ENCODE data around the gene ZNF138. TPM values are rescaled to one million over a fixed set of nuclear protein-coding genes. Genes with fewer than 3 reads are reported as not detected.

ZNF138 gene
- total RNA-seq, 1 experiment from 2014 or later: 21.4 TPM

- ChIA-PET POLR2A (no interaction called here), CTCF (no interaction called here)
These were observed 45.7 kb downstream of the ZNF138 start for GRCh38 chr7:64839910-64840309.

GRCh38 chr7:64849250-64849923, 55.2 kb downstream of the ZNF138 start:
- ChIA-PET POLR2A (no interaction called here), CTCF (interaction anchor here (0.5 to 1.5 kb wide), 6 partner anchors 8 to 186 kb away, joined by 3 to 7 read pairs (median 4); no protein-coding TSS in a partner anchor)
- H3K9me3 Mint-ChIP-seq: peaks cover 40% of the 10 kb centered on the region
- peaks cover 4% of the 10 kb centered on the region for H3K36me3 Mint-ChIP-seq
- no peak overlapping the region for H3K27ac Mint-ChIP-seq
- ATAC-seq (0 out of 2 replicates have a peak, but pooled peaks have one; percentile 43), DNase-seq (ENCODE audit: low spot score) (no peak)
- H3K4me3 Mint-ChIP-seq: no peak overlapping the region
- H3K27me3 Mint-ChIP-seq (ENCODE audit: low read depth): no peaks in the 10 kb centered on the region; the same call in 1 of the 2 replicates
- no peak for TF ChIP-seq EMX1 (CRISPR knock-in tag; IDR thresholded peaks at IDR 0.05)
- no peak for TF ChIP-seq PREB (CRISPR knock-in tag; IDR thresholded peaks at IDR 0.05; ENCODE audit: borderline replicate concordance)
- TF ChIP-seq RELA (CRISPR knock-in tag; IDR thresholded peaks at IDR 0.05; ENCODE audit: borderline replicate concordance): no peak
- TF ChIP-seq ZNF423 (CRISPR knock-in tag; IDR thresholded peaks at IDR 0.05): no peak
- no peak for TF ChIP-seq HMGA2 (CRISPR knock-in tag; IDR thresholded peaks at IDR 0.05)
- TF ChIP-seq ARID4B (CRISPR knock-in tag; IDR thresholded peaks at IDR 0.05; ENCODE audit: borderline replicate concordance): no peak
- H3K4me1 Mint-ChIP-seq: no peaks in the 10 kb centered on the region

More at GRCh38 chr7:64839910-64840309, 45.7 kb downstream of the ZNF138 start:
- H3K9me3 Mint-ChIP-seq: peaks cover 59% of the 10 kb centered on the region
- H3K4me3 Mint-ChIP-seq: no peak overlapping the region
- H3K27ac Mint-ChIP-seq: no peak overlapping the region
- DNase-seq (ENCODE audit: low spot score): no peak
- H3K4me1 Mint-ChIP-seq: no peaks in the 10 kb centered on the region
- H3K36me3 Mint-ChIP-seq: peaks cover 38% of the 10 kb centered on the region
- no peak for ATAC-seq
- TF ChIP-seq PRRX2 (CRISPR knock-in tag; IDR thresholded peaks at IDR 0.05) (no peak), ZNF263 (CRISPR knock-in tag; IDR thresholded peaks at IDR 0.05; ENCODE audit: low read depth) (no peak), MAX (CRISPR knock-in tag; IDR thresholded peaks at IDR 0.05) (no peak)
- no peaks in the 10 kb centered on the region; the same call in none of the 2 replicates for H3K27me3 Mint-ChIP-seq (ENCODE audit: low read depth)

GRCh38 chr7:64849924-64850499, 55.8 kb downstream of the ZNF138 start:
- ATAC-seq: no peak
- Mint-ChIP-seq H3K9me3 (peaks cover 39% of the 10 kb centered on the region), H3K4me3 (no peak overlapping the region), H3K36me3 (peaks cover 4% of the 10 kb centered on the region), H3K27me3 (ENCODE audit: low read depth) (no peaks in the 10 kb centered on the region; the same call in 1 of the 2 replicates), H3K27ac (no peak overlapping the region), H3K4me1 (no peaks in the 10 kb centered on the region)
- TF ChIP-seq SMAD3 (CRISPR knock-in tag; IDR thresholded peaks at IDR 0.05; ENCODE audit: borderline replicate concordance): no peak
- no peak for TF ChIP-seq ZNF317 (CRISPR knock-in tag; IDR thresholded peaks at IDR 0.05; ENCODE audit: borderline replicate concordance, low read depth)
- TF ChIP-seq MLX (CRISPR knock-in tag; IDR thresholded peaks at IDR 0.05): no peak
- no peak for TF ChIP-seq NR2C2 (CRISPR knock-in tag; IDR thresholded peaks at IDR 0.05)
- no peak for TF ChIP-seq ATF6 (CRISPR knock-in tag; IDR thresholded peaks at IDR 0.05)
- TF ChIP-seq NR1H2 (CRISPR knock-in tag; IDR thresholded peaks at IDR 0.05): no peak
- TF ChIP-seq CREB1 (CRISPR knock-in tag; IDR thresholded peaks at IDR 0.05): no peak
- DNase-seq (ENCODE audit: low spot score): no peak
- ChIA-PET POLR2A (no interaction called here), CTCF (interaction anchor here (0.6 to 1.5 kb wide), 3 partner anchors 8 to 85 kb away, joined by 3 to 6 read pairs (median 3); no protein-coding TSS in a partner anchor)
